Skeletal muscle cell (primary cell): Measurements from ENCODE around the gene MACO1.

Experiments
- DNase-seq: peaks from one replicate; pipeline ENCODE4 v3.0.0-alpha.2; 2010; ENCODE audit warnings: low read depth
- H3K4me3 ChIP-seq: 2 replicates; pipeline ENCODE4 v1.5.1; 2011; ENCODE audit warnings: low read depth, mild to moderate bottlenecking, control low read depth, low read length, moderate library complexity

MACO1 gene

DNA sequence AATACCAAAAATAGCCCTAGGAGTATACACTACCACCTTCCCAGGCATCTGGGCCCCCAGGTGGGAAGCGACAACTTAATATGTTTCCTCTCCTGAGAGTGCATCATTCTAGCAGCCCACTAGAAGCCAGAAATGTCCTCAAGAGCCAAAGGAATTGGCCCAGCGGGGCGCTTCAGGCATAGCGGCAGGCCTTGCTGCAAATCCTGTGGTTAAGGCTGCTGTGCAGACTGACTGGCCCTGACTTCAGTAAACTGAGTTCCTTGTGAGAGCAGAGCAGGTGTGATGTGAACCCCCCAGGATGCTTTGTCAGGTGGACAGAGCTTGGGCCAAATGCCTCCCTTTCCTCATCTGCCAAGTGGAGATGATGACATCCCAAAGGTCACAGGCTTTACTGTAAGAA, 83.0 kb downstream of the MACO1 start:
- DNase-seq = no peak
- H3K4me3 ChIP-seq = no peak overlapping the region

DNA sequence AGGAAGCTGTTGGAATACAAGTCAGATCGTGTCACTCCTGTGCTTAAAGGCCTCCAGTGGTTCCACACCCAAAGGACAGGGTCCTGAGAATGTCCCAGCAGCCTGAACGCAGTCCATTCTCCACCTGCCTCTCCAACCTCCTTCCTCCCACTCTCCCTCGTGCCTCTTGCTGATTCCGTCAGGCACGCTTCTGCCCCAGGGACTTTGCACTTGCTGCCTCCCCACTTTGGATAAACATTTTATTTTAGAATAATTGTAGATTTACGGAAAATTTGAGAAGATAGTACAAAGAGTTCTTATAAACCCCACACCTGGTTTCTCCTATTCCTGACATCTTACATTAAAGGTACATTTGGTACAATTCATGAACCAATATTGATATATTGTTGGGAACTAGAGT, 84.3 kb downstream of the MACO1 start:
- no peak for DNase-seq
- H3K4me3 ChIP-seq = no peak overlapping the region

DNA sequence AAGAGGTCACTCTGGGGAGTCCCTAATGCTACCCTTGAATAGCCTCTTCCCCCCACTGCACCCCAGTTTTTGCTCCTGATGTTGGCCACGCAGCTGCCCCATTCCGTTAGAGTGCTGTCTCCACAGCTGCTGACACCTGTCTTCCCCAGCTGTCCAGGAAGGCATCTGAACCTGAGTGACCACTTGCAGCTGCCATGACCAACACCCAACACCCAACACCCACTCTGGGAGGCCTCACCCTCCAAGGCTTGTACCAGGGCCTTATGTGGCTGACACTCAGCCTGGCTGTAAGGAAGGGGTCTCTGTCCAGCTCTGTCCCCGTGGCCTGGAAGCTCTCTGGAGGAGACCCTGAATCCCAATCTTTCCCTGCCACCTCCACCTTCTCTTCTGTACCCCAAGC, 86.0 kb downstream of the MACO1 start:
- DNase-seq = peak; percentile 8

DNA sequence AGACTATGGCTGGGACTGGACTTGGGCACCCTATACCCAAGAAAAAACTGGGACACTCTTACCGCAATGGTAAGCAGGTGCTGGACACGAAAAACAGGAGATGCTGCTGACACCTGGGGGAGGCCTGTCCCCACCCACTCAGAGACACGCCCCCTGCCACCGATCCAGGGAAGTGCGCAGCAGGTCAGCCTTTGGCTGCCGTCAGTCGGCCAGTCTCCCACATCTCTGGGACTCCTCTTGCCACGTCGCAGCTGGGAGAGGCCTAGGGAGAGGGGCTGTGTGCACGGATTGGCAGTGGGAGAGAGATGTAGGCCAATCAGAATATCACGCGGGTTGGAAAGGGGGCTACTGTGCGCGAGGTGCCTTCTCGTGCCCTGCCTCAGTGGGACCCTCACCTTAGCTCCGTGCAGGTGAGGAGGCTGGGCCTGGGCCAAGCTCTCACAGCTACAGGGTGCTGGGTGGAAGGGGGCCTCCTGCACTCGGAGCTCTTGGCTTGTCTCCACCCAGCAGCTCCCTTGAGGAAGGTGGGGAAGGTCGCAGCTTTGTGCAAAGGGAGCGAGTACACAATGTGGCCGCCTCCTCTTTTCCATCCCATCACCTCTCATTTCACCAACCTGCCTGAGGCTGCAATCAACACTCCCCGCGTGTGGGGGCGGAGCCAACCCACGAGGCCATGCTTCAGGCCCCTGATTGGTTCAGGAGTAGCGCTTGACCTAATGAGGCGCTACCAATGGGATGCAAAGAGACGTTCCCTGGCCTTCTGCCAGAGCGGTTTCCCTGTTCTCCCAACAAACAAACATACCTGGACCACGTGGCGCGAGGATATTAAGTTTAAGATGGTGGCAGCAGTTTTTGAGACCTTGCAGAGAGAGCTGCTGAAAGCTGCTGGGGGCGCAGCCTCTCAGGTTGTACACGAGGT, 87.0 kb downstream of the MACO1 start:
- H3K4me3 ChIP-seq = no peak overlapping the region
- no peak for DNase-seq

More for the DNA sequence above, 86.0 kb downstream of the MACO1 start:
- no peak overlapping the region for H3K4me3 ChIP-seq

DNA sequence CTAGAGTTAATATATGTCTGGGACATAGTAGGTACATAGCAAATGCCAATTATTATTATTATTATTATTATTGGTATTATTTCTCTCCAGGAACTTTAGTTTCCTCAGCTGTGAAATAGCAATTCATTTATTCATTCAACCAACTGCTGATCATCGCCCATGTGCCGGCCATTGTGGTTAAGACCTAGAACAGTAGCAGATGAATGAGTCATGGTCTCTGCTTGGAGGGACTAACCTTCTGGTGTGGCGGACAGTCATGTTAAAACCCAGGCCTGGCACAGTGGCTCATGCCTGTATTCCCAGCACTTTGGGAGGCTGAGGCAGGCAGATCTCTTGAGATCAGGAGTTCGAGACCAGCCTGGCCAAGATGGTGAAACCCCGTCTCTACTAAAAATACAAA, 88.9 kb downstream of the MACO1 start:
- no peak overlapping the region for H3K4me3 ChIP-seq
- DNase-seq = peak; percentile 67

DNA sequence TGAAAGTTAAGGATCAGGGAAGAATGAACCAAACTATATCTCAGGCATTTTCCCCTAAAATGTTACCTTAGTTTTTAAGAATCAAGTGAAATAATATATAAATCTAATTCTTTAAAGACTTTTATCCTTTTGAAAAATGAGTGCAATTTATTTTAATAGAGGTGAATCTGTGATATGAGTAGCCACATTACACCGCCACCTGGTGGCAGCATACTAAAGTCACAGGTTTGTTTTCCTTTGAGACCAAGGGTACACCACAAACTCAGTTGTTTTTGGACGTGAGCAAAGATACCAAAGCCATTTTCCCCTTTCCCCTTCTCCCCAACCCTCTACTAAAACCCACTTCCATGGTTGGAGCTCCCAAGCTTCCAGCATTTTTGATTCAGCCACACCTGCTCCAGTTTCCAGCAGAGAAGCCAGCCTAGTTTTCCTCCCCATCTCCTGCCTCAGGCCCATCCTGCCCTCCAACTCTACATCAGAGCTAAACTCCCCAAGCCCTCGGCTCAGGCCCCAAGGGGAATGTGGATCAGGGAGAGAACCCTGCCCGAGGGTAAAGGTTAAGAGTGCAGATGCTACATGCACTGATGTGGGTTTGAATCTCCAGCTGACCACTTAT, 89.9 kb downstream of the MACO1 start:
- DNase-seq = no peak
- no peak overlapping the region for H3K4me3 ChIP-seq

DNA sequence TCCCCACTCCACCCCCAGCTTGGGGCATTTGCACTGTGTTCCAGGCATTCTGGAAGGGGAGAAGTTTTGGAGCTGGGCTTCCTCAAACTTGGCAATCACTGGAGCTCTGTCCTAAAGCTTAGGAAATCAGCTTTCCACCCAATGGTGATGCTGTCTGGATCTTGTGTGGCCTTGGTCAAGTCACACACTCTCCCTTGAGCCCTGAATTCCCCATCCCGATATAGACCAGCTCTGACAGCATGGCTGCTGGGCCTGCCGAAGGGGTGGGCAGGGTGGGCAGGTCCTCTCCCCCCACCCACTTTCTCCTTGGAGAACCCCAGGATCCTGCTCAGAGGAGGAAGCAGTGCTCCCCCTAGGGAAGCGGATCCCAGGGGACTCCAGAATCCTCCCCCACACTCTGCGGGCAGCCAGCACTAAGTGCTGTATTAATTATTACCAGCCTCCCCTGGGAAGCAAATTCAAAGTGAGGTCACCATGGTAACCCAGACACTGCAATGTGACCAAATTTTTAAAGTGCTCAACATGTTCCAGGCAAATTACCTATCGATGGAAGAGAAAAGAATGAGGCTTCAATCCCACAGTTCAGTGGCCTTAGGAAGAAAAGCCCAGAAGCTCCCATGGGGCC, 91.4 kb downstream of the MACO1 start:
- H3K4me3 ChIP-seq = no peak overlapping the region
- DNase-seq = no peak

DNA sequence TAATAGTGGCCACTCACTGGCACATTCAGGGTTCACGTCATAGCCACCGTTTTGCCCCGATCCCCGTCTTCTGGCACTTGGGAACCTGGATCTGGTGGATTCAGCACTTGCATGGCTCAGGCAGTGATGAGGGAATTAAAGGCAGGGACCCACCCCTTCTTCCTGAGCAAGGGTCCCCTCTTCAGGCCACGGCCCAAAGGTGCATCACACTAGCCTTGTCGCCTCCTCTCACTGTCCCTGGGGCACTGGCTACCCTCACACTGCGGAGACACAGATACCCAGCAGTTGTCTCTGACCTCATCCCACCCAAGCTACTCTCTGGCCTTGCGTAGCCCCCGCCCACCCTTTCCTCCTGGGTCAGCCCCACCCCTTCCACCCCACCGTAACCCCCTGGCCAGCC, 92.8 kb downstream of the MACO1 start:
- no peak for DNase-seq
- no peak overlapping the region for H3K4me3 ChIP-seq

DNA sequence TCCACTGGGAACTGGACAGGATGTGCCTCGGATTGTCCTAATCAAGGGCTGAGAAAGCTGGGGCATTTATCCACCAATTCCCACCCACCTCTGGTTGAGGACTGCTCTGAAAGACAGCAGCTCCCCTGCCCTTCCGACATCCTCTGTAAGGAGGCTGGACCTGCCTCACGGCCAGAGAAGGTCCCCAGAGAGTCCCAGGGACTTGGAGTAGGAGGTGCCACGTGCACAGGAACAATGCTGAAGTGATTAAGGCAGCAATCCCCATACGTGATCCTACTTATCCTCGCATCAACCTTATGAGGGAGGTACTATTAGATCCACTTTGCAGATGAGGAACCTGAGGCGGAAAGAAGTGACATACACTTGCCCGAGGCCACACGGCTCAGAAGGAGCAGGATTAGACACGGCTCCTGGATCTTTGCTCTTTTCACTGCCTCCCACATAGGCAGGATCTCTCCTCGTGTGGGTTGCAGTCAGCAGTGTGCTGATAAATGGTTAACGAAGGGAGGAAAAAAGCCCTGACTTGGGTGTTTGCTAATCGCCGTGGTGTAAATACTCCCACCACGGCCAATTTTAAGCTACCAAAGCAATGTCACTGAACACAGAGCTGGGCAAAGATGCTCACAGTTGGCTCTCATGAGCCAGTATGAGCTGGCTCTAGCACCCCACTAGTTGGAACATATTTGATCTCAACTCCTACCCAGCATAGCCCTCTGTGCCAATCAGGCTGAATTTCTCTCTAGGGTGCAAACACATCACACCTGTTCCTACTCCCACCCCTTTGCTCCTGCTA, 94.1 kb downstream of the MACO1 start:
- H3K4me3 ChIP-seq = no peak overlapping the region
- no peak for DNase-seq

DNA sequence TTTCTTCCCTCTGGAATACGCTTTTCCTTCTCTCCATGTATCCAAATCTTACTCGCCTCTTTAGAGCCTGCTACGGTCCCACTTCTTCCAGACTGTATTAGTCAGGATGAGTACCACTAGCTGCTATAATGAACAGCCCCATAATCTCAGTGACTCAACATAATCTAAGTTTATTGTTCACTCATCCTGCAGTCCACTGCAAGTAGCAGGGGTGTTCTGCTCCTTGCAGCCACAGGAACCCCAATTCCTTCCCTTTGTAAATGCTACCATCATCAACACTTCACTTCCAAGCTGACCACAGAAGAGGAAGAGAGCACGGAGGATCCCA, 94.6 kb downstream of the MACO1 start:
- DNase-seq = no peak
- H3K4me3 ChIP-seq = no peak overlapping the region

DNA sequence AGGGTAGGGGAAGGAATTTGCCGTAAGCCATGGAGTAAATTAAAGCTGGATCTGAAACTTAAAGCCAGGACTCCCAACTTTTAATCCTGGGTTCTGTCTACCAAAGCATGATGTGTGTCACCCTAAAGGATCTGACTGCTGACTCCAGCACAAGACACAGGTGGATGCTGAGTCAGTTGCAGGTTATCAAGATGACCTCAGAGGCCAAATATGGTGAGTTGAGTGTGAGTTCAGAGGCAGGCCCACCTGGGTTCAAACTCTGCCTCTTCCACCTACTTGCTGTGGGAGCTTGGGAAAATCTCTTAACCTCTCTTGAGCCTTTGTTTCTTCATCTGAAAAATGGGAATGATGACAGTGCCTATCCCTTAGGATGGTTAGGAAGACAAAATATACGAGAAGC, 96.1 kb downstream of the MACO1 start:
- no peak for DNase-seq
- no peak overlapping the region for H3K4me3 ChIP-seq

DNA sequence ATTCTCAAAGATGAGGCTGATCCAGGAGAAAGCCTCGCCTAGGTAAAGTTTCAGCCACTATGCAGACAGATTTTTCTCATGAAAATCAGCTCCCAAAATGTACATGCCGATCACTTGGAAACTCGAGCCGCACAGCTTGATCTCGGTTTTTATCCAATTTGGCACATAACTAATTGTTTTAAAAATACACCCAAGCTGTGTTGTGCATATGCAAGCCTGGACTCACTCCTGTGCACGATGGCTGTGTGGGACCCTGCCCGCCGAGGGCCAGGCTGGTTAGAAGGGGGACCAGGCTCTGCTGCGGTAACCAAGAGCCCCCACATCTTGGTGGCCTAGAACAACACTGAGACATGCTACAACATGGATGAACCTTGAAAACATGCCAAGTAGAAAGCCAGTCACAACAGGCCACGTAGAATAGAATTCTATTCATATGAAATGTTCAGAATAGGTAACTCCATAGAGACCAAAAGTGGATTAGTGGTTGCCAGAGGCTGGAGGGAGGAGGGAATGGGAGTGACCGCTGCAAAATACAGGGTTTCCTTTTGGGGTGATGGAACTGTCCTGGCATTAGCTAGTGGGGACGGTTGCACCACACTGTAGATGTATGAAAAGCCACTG, 96.6 kb downstream of the MACO1 start:
- DNase-seq = no peak
- H3K4me3 ChIP-seq = no peak overlapping the region

DNA sequence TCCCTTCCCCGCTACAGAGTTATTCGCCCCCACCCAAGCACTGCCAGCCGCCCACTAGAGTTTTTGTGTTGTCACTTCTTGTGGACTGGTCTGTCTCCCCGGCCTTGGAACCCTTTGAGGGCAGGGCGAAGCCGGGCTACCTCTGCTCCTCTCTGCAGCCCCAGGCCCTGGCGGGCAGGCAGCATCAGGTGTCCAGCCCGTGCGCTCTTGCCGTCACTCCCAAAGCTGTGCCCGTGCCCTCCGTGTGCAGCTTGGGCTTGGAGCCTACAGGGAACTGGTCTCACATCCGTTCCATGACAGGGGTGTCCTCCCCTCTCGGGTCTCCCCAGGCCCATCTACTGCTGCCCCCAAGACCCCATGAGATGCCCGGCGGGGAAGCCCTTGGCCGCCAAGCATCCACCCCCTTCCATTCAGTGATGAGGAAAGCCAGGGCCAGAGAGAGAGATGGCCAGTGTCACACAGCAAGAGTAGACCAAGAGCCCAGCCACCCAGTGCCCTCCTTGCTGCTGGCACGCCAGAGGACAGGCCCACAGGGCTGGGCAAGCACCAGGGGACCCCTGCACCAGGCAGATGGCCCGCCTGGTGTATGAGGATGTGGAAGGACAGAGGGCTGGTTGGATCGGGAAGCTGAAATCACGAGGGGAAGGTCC, 97.4 kb downstream of the MACO1 start:
- H3K4me3 ChIP-seq = no peak overlapping the region
- DNase-seq = no peak

DNA sequence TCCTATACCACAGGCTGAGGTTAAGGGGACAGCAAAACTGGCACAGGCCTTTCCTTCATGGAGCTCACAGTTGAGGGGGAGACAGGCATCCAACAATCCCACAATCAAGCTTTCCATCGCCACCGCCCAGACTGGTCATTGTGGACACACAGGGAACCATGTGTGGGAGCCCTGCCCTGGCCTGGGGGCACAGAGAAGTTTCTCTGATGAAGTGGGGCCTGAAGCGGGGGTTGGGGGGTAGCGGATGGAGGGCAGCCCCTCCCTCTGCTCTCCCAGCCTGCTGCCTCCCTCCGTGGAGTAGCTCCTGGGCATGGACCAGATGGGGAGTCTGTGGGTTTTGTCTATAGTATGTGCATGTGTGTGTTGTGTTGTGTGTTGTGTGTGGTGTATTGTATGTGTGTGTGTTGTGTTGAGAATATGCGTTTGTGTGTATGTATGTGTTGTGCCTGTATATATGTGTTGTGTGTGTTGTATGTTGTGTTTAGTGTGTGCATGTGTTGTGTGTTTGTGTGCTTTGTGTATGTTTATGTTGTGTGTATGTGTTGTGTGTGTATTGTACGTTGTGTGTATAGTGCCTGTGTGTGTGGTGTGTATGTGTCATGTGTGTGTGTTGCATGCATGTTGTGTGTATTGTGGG, 98.3 kb downstream of the MACO1 start:
- DNase-seq = no peak
- H3K4me3 ChIP-seq = no peak overlapping the region

DNA sequence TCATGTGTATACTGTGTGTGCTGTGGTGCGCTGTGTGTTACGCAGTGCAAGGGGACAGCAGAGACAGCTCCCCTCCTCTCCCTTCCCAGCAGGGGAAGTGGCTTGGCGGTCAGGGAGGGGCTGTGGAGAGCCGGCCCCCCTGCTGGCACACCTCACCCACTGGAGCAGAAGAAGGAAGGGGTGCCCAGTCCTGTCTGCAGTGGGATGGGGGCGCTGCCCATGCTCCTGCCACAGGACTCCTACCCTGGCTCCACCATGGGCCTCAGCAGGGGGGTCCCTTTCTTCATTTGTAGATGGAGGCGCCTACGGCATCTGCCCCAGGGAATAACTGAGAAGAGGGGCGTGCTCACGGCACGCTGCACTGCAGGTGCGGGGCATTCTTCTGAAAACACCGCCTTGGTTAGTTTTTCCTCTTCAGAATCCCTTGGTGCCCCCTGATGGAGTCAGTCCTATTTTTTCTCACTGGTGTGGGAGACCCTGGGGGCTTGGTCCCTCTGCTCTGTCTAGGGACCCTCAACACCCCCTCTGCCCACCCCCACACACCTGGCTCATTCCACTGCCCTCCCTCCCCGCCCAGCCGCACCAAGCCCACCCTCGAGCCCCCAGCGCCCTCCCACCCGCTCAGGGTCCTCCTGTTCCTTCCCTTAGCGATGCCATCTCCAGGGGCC, 99.0 kb downstream of the MACO1 start:
- no peak for DNase-seq
- H3K4me3 ChIP-seq = no peak overlapping the region

DNA sequence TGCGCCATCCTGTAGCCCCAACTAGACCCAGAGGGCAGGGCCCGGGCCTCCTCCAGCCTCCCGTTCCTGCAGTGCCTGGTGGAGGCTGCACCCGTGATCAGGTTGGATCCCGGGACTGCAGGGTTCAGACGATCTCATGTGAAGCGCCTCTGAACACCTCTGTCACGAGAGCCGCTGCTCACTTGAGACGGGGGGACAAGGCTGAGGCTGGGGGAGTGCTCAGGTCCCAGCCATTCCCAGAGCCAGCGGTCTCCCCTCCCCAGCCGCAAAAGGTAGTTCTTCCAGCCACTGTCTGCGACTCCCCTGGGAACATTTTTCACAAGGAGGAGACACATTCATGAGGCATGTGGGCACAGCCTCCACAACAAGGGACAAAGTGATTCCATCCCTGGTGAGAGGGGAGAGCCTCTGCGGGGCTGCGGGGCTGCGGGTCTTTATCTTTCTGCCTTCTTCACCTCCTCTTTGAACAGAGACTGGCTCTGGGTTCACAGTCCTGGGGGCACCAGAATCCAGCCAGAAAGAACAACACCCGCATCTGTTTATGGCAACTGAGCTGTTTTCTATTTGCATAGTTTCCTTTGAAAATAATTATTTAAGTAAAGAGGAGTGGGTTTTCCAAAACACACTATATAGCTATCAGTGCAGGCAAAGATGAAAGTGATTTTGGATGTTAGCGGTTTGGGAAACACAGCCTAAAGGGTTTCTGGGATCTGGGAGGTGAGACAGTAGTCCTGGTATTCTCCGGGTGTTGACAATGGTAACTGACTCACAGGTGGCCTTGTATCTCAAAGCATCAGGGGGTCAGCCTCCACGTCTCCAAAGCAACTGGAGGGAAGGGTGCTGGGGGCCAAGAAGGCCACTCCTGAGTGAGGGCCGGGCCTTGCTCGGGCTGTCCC, 99.7 kb downstream of the MACO1 start:
- H3K4me3 ChIP-seq = no peak overlapping the region
- DNase-seq = no peak

DNA sequence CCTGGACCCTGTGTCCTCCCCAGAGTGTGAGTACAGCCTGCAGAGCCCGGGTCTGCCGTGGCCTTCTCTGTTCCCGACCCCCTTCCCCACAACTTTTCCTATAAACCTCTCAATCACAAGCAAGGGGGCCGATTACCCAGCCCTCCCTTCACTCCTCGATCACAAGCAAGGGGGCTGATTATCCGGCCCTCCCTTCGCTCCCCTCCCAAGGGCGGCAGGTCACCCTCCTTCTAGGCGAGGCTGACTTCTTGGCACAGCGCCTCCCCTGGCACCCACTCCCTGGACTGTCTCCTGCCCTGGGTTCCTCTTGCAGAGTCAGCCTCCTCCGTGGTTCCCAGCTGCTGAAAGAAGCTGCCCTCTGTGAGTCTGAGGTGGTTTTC, 100.4 kb downstream of the MACO1 start:
- no peak overlapping the region for H3K4me3 ChIP-seq
- no peak for DNase-seq
